HepG2 (cell line): ENCODE measurements around the gene HLCS. TPM values are rescaled to one million over a fixed set of nuclear protein-coding genes. Genes with fewer than 3 reads are reported as not detected.

Experiments used
- ATAC-seq: fragments of 200-7000 bp; cut with Tn5 transposase; 3 replicates; pipeline ENCODE4 v1.9.1; 2020; ENCODE audit warnings: mild to moderate bottlenecking, moderate library complexity
- BruUV-seq: library from RNA; stranded (reverse); fragments of 400-500 nt; replicated peaks from 2 replicates; lab custom pipeline; 2021; lab: Mats Ljungman, UMichigan
- CTCF ChIA-PET: fragments of 300-600 bp; formaldehyde crosslinking; extraction: SDS; loops from one replicate; lab custom pipeline; 2021; ENCODE audit warnings: low total read pairs, inconsistent platforms, low intra/inter-chr PET ratio; lab: Yijun Ruan, JAX
- POLR2A ChIA-PET: fragments of 350-600 bp; sonication (Branson Sonifier 250); formaldehyde crosslinking; loops from one replicate; lab custom pipeline; 2020; ENCODE audit warnings: antibody characterized with exemption, inconsistent platforms; lab: Yijun Ruan, JAX
- DNase-seq: peaks from one replicate; pipeline ENCODE4 v3.0.0-alpha.2; 2015; ENCODE audit warnings: low spot score
- FAIRE-seq: peaks from 3 replicates; lab custom pipeline; 2011; peaks lifted over from hg19 to GRCh38; lab: Jason Lieb, UNC
- H2AFZ ChIP-seq: one replicate; pipeline ENCODE4 v1.6.1; 2011; ENCODE audit warnings: low read length, inconsistent platforms
- H3K27ac ChIP-seq: fragments of 300-600 bp; 3 replicates; pipeline ENCODE4 v1.8.0; 2011; ENCODE audit warnings: mixed run types, mild to moderate bottlenecking, mixed read lengths, low read length, inconsistent platforms; ENCODE audit not compliant: insufficient read depth; ENCODE audit errors: extremely low read length
- H3K27me3 ChIP-seq, 2 experiments: fragments of 200-600 bp in 1 of 2; 2 replicates in 1 of 2; 3 replicates in 1 of 2; pipeline versions ENCODE4 v1.6.0 to v1.8.0; 2011; ENCODE audit warnings: low read length in 2 of 2, mild to moderate bottlenecking in 2 of 2, moderate library complexity in 2 of 2, inconsistent platforms in 1 of 2; ENCODE audit not compliant: insufficient read depth in 2 of 2, control insufficient read depth in 1 of 2
- H3K36me3 ChIP-seq, 2 experiments: fragments of 200-600 bp in 1 of 2; replicated peaks in 1 of 2; 2 replicates in 1 of 2; 3 replicates in 1 of 2; pipeline versions ENCODE4 v1.5.1 to v1.8.0; 2011; ENCODE audit warnings: low read length in 2 of 2, inconsistent platforms in 1 of 2; ENCODE audit not compliant: insufficient read depth in 2 of 2, control insufficient read depth in 1 of 2
- H3K4me1 ChIP-seq: 2 replicates; pipeline ENCODE4 v1.5.1; 2012; ENCODE audit warnings: low read length, inconsistent platforms; ENCODE audit not compliant: insufficient read depth
- H3K4me2 ChIP-seq: 2 replicates; pipeline ENCODE4 v1.6.0; 2011; ENCODE audit warnings: low read depth, low read length, inconsistent platforms
- H3K4me3 ChIP-seq, 3 experiments: fragments of 200-600 bp in 1 of 3; sonication (generic), shearing (Covaris generic) in 1 of 3; replicated peaks in 1 of 3; 2 replicates each; pipeline ENCODE4 v1.5.1; 2011 to 2016; ENCODE audit warnings: low read length in 3 of 3, inconsistent platforms in 2 of 3, low read depth in 2 of 3, mild to moderate bottlenecking in 2 of 3, control low read depth in 1 of 3, mixed read lengths in 1 of 3; ENCODE audit not compliant: insufficient read depth in 1 of 3
- H3K79me2 ChIP-seq: one replicate; pipeline ENCODE4 v1.6.1; 2011; ENCODE audit warnings: low read length, inconsistent platforms; ENCODE audit not compliant: insufficient read depth
- H3K9ac ChIP-seq: 2 replicates; pipeline ENCODE4 v1.6.0; 2011; ENCODE audit warnings: mild to moderate bottlenecking, low read depth, low read length, inconsistent platforms; ENCODE audit not compliant: insufficient read depth
- H3K9me3 ChIP-seq: 2 replicates; pipeline ENCODE4 v1.5.1; 2012; ENCODE audit warnings: mild to moderate bottlenecking, low read length
- H4K20me1 ChIP-seq: 2 replicates; pipeline ENCODE4 v1.6.0; 2011; ENCODE audit warnings: inconsistent platforms, mild to moderate bottlenecking, low read length, moderate library complexity; ENCODE audit not compliant: insufficient read depth
- CEBPG ChIP-seq: IDR thresholded peaks from 2 replicates; pipeline ENCODE4 v1.6.1; 2016
- EHMT2 ChIP-seq: fragments of 200-600 bp; sonication (generic); IDR thresholded peaks from 2 replicates; pipeline ENCODE4 v1.7.0; 2017; ENCODE audit warnings: antibody characterized with exemption, low read depth, low read length, borderline replicate concordance
- KDM5A ChIP-seq: fragments of 200-600 bp; sonication (generic); IDR thresholded peaks from 2 replicates; pipeline ENCODE4 v1.7.0; 2018; ENCODE audit warnings: antibody characterized with exemption, mild to moderate bottlenecking, low read length, borderline replicate concordance
- MTA3 ChIP-seq: sonication (generic); formaldehyde crosslinking; IDR thresholded peaks from 2 replicates; pipeline ENCODE4 v1.4.0; 2020; ENCODE audit warnings: missing genetic modification reagents
- PAWR ChIP-seq: sonication (generic); formaldehyde crosslinking; IDR thresholded peaks from 2 replicates; pipeline ENCODE4 v1.4.0; 2020; ENCODE audit warnings: missing genetic modification reagents, mild to moderate bottlenecking, borderline replicate concordance
- PTBP1 ChIP-seq: fragments of 200-400 bp; formaldehyde crosslinking; IDR thresholded peaks from 2 replicates; pipeline ENCODE4 v1.6.1; 2018; ENCODE audit warnings: low read length, low read depth; ENCODE audit not compliant: poor library complexity, severe bottlenecking
- RNF2 ChIP-seq: fragments of 450-650 bp; conservative IDR thresholded peaks from 2 replicates; pipeline ENCODE4 v1.6.1; 2016; ENCODE audit warnings: low read depth
- ZHX2 ChIP-seq, 2 experiments: sonication (generic) in 1 of 2; formaldehyde crosslinking in 1 of 2; IDR thresholded peaks; 2 replicates each; pipeline versions ENCODE4 v1.6.1 to v1.9.0; 2014 to 2022; ENCODE audit warnings: antibody characterized with exemption in 1 of 2, borderline replicate concordance in 1 of 2, inconsistent platforms in 1 of 2, low read depth in 1 of 2, missing genetic modification reagents in 1 of 2
- ZMYM2 ChIP-seq: sonication (generic); formaldehyde crosslinking; IDR thresholded peaks from 2 replicates; pipeline ENCODE4 v1.8.0; 2022; ENCODE audit warnings: mild to moderate bottlenecking, missing genetic modification reagents
- ZNF703 ChIP-seq: sonication (generic); formaldehyde crosslinking; IDR thresholded peaks from 2 replicates; pipeline ENCODE4 v1.5.1; 2020; ENCODE audit warnings: missing genetic modification reagents, mild to moderate bottlenecking, moderate library complexity, borderline replicate concordance
- ZNF761 ChIP-seq: sonication (generic); formaldehyde crosslinking; conservative IDR thresholded peaks from 2 replicates; pipeline ENCODE4 v1.4.0; 2020; ENCODE audit warnings: mild to moderate bottlenecking, missing genetic modification reagents
- WGBS: methylation state at CpG from one replicate; pipeline ENCODE4 v1.1.6; 2017; ENCODE audit warnings: low lambda C conversion rate; 5-methylcytosine and 5-hydroxymethylcytosine counted together
- in situ Hi-C: cut with HindIII; loops from 2 replicates; pipeline ENCODE4 v1.10.0; 2017; ENCODE audit warnings: low pct_unique_long_range_greater_than_20kb; ENCODE audit not compliant: extremely low pct_ligation_motif_present
- intact Hi-C: fragments of 100-400 bp; cut with micrococcal nuclease; formaldehyde crosslinking; loops from one replicate; pipeline ENCODE4 v1.10.0; 2022; ENCODE audit not compliant: unreplicated experiment
- polyA plus RNA-seq, 8 experiments: library from polyadenylated mRNA; depleted of rRNA in 3 of 8; stranded (reverse) in 7 of 8; unstranded in 1 of 8; fragments of >200 nt; fragmentation: Illumina TruSeq in 4 of 8; extraction: Trizol in 4 of 8; gene quantifications; 2 replicates each; pipeline versions ENCODE4 v1.2.1 to v1.2.3, GENCODE V29; 2011 to 2016; ENCODE audit warnings: low read depth in 4 of 8, missing spikeins in 1 of 8, mixed read lengths in 1 of 8; ENCODE audit not compliant: insufficient read depth in 1 of 8
- total RNA-seq, 5 experiments: library from RNA; depleted of rRNA; stranded (reverse); fragments of >200 nt; fragmentation: Illumina TruSeq; extraction: Trizol; gene quantifications; 2 replicates each; pipeline ENCODE4 v1.2.3, GENCODE V29; 2016; ENCODE audit warnings: low read depth in 1 of 5

The HLCS gene
- total and polyA plus RNA-seq, 2 of the 13 experiments (the other 11 are each of a cell fraction or from before 2014, with no cell fraction given), result 7.9 to 12.3 TPM

GRCh38 chr21:36806103-36806502 lies 160.4 kb downstream of the HLCS start:
- 93% methylated on average over 4 of the region's 4 CpGs for WGBS
- FAIRE-seq, result no peak

GRCh38 chr21:36804874-36805611 lies 161.4 kb downstream of the HLCS start:
- BruUV-seq, result no TSS peak
- no peak for ATAC-seq
- DNase-seq, result no peak
- H3K36me3 ChIP-seq, result no peaks in the 10 kb centered on the region
- H3K9ac ChIP-seq, result no peak overlapping the region
- H3K9me3 ChIP-seq, result no peaks in the 10 kb centered on the region
- no peaks in the 10 kb centered on the region for H3K4me1 ChIP-seq
- no peak overlapping the region for H3K27ac ChIP-seq
- 85% methylated on average over 7 of the region's 17 CpGs for WGBS
- H3K27me3 ChIP-seq, result no peaks in the 10 kb centered on the region
- H3K4me3 ChIP-seq, result no peak overlapping the region
- intact Hi-C loops, result no loop called here
- no peaks in the 10 kb centered on the region for H4K20me1 ChIP-seq
- H2AFZ ChIP-seq, result no peak overlapping the region
- no peaks in the 10 kb centered on the region for H3K79me2 ChIP-seq
- in situ Hi-C loops, result no loop called here
- no peak for FAIRE-seq
- no peak overlapping the region for H3K4me2 ChIP-seq
- POLR2A ChIA-PET, result no interaction called here
- CTCF ChIA-PET, result no interaction called here
- TF ChIP-seq ZNF703 (no peak), EHMT2 (no peak), MTA3 (no peak), ZMYM2 (CRISPR knock-in tag) (no peak), ZHX2 (IDR thresholded peaks at IDR 0.05; ENCODE audit: low read depth) (no peak), ZHX2 (CRISPR knock-in tag; IDR thresholded peaks at IDR 0.05; ENCODE audit: borderline replicate concordance) (no peak), RNF2 (no peak), PTBP1 (no peak)

More at GRCh38 chr21:36806103-36806502, 160.4 kb downstream of the HLCS start:
- no peaks in the 10 kb centered on the region for H3K36me3 ChIP-seq
- H3K9ac ChIP-seq, result no peak overlapping the region
- no peak overlapping the region for H3K4me2 ChIP-seq
- no peaks in the 10 kb centered on the region for H3K4me1 ChIP-seq
- TF ChIP-seq ZNF761 (CRISPR knock-in tag) (no peak), PAWR (CRISPR knock-in tag) (no peak), KDM5A (no peak), CEBPG (CRISPR knock-in tag) (no peak)
- TF ChIP-seq, all 625 proteins: peak for 0
- ATAC-seq (no peak), DNase-seq (no peak)
- CTCF ChIA-PET, result no interaction called here
- Histone ChIP-seq H3K79me2 (no peaks in the 10 kb centered on the region), H3K27me3 (no peaks in the 10 kb centered on the region), H3K4me3 (no peak overlapping the region), H2AFZ (no peak overlapping the region), H3K27ac (no peak overlapping the region), H4K20me1 (no peaks in the 10 kb centered on the region), H3K9me3 (no peaks in the 10 kb centered on the region)
- in situ Hi-C loops (no loop called here), intact Hi-C loops (no loop called here)
- no TSS peak for BruUV-seq
- POLR2A ChIA-PET, result no interaction called here
